ENCODE data around the gene EXD3. TPM values are rescaled to one million over a fixed set of nuclear protein-coding genes. Genes with fewer than 3 reads are reported as not detected.

EXD3 gene
- total RNA-seq, 1 donor from 2014 or later, result 9.2 TPM

GRCh38 chr9:137286975-137287383 lies 136.0 kb downstream of the EXD3 start:
- Histone ChIP-seq H3K4me3 (no peak overlapping the region), H3K27me3 (ENCODE audit: low read depth) (no peaks in the 10 kb centered on the region), H3K36me3 (peaks cover 12% of the 10 kb centered on the region), H3K27ac (replicated peaks) (no peak overlapping the region), H3K9me3 (replicated peaks) (peaks cover 4% of the 10 kb centered on the region), H3K4me1 (no peaks in the 10 kb centered on the region)
- intact Hi-C loops (cut with micrococcal nuclease), result no loop called here
- DNase-seq, result no peak
- TF ChIP-seq CTCF (IDR thresholded peaks at IDR 0.05; ENCODE audit: borderline replicate concordance), result peak; percentile 66

GRCh38 chr9:137281345-137282116 lies 141.4 kb downstream of the EXD3 start:
- H3K9me3 ChIP-seq (replicated peaks), result peaks cover 4% of the 10 kb centered on the region
- peak overlapping the region; percentile 44 for H3K4me3 ChIP-seq
- intact Hi-C loops (cut with micrococcal nuclease), result no loop called here
- no peak for TF ChIP-seq CTCF (IDR thresholded peaks at IDR 0.05; ENCODE audit: borderline replicate concordance)
- peaks cover 50% of the 10 kb centered on the region for H3K4me1 ChIP-seq
- H3K36me3 ChIP-seq, result peaks cover 31% of the 10 kb centered on the region
- no peak for DNase-seq
- H3K27ac ChIP-seq (replicated peaks), result peak overlapping the region; percentile 15
- peaks cover 7% of the 10 kb centered on the region for H3K27me3 ChIP-seq (ENCODE audit: low read depth)

- Histone ChIP-seq H3K4me1 (peaks cover 58% of the 10 kb centered on the region), H3K9me3 (replicated peaks) (peaks cover 4% of the 10 kb centered on the region), H3K27ac (replicated peaks) (peak overlapping the region; percentile 15), H3K36me3 (peaks cover 31% of the 10 kb centered on the region), H3K27me3 (ENCODE audit: low read depth) (peaks cover 7% of the 10 kb centered on the region), H3K4me3 (peak overlapping the region; percentile 44)
- intact Hi-C loops (cut with micrococcal nuclease), result no loop called here
- DNase-seq, result no peak
- TF ChIP-seq CTCF (IDR thresholded peaks at IDR 0.05; ENCODE audit: borderline replicate concordance), result peak; percentile 70
These were observed 142.3 kb downstream of the EXD3 start for GRCh38 chr9:137280474-137281344.

- no peak for DNase-seq
- Histone ChIP-seq H3K4me1 (peaks cover 66% of the 10 kb centered on the region), H3K9me3 (replicated peaks) (no peaks in the 10 kb centered on the region), H3K4me3 (no peak overlapping the region), H3K27ac (replicated peaks) (peak overlapping the region; percentile 15), H3K27me3 (ENCODE audit: low read depth) (peaks cover 7% of the 10 kb centered on the region), H3K36me3 (peaks cover 31% of the 10 kb centered on the region)
- no peak for TF ChIP-seq CTCF (IDR thresholded peaks at IDR 0.05; ENCODE audit: borderline replicate concordance)
- intact Hi-C loops (cut with micrococcal nuclease), result no loop called here
These were observed 143.1 kb downstream of the EXD3 start for GRCh38 chr9:137279741-137280473.

All from left ventricle myocardium inferior (tissue), 1 donor.